ENCODE measurements around the gene GPX3.

The GPX3 gene

DNA sequence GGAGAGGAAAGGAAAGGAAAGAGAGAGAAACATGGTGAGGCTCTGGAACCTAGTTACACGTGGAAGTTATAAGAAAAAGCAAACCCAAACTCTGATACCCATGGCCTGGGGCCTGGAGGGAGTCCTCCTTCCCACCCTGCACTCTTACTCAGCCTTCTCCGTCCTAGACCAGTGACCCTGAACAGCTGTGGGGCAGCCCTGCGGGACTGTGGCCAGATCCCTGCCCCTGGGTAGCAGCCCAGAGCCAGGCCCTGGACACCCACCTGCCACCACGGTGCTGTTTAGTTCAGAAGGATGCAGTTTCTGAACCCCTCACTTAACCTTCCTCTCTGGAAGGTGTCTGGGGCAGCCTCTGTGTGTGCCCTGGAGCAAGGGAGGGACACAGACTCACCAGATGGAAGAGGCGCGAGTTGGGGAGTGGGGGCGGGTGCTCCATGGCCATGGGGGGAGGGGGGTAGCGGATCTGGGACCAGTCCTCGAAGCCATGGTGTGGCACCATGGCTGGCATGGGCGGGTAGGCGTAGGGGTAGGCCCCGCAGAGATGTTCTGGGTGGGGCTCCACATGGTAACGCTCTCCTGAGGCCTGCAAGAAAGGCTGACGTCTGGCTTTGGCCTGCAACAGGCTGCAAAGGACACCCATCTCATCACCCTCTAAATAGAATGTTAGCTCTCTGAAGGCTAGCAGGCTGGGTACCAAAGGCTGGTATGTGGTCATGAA, 13.0 kb downstream of the GPX3 start:
- no peak for DNase-seq (ENCODE audit: low read depth in 2 of 3, low spot score in 2 of 3)

- DNase-seq (ENCODE audit: low read depth in 2 of 3, low spot score in 2 of 3), result no peak
Measured at GRCh38 chr5:151034422-151035379, 14.3 kb downstream of the GPX3 start.

- DNase-seq (ENCODE audit: low read depth in 2 of 3, low spot score in 2 of 3), result no peak
Measured at GRCh38 chr5:151036556-151036955, 16.2 kb downstream of the GPX3 start.

GRCh38 chr5:151037561-151038411, 17.4 kb downstream of the GPX3 start:
- DNase-seq (ENCODE audit: low read depth in 2 of 3, low spot score in 2 of 3), result no peak

- DNase-seq (ENCODE audit: low read depth in 2 of 3, low spot score in 2 of 3), result no peak
Measured at GRCh38 chr5:151038412-151038745, 18.0 kb downstream of the GPX3 start.

GRCh38 chr5:151038801-151039238, 18.4 kb downstream of the GPX3 start:
- DNase-seq (ENCODE audit: low read depth in 2 of 3, low spot score in 2 of 3), result no peak

GRCh38 chr5:151039665-151040064, 19.3 kb downstream of the GPX3 start:
- no peak for DNase-seq (ENCODE audit: low read depth in 2 of 3, low spot score in 2 of 3)

DNA sequence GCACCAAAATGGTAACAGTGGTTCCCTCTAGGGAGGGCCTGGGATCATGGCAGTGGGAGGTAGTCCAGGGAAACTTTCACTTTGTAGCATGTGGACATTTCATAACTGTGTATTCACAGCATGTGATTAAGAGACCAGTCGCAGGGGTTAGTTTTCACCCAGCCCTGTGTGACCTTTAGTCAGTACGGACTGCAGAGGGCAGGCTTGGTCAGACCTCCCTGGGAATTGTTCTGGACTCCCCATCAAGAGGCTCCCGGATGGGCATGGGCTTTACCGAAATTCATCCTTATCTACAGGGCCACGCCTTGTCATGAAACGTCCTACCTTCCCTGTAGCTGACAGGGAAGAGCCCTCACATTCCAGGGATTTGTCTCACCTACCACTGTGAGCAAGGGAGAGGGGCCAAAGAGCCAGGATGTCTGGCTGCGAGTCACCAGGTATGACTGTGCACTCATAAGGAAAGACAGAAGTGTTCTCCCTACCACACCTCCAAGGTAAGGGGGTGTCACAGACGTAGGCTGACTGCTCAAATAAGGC, 19.9 kb downstream of the GPX3 start:
- DNase-seq (ENCODE audit: low read depth in 2 of 3, low spot score in 2 of 3), result no peak

DNA sequence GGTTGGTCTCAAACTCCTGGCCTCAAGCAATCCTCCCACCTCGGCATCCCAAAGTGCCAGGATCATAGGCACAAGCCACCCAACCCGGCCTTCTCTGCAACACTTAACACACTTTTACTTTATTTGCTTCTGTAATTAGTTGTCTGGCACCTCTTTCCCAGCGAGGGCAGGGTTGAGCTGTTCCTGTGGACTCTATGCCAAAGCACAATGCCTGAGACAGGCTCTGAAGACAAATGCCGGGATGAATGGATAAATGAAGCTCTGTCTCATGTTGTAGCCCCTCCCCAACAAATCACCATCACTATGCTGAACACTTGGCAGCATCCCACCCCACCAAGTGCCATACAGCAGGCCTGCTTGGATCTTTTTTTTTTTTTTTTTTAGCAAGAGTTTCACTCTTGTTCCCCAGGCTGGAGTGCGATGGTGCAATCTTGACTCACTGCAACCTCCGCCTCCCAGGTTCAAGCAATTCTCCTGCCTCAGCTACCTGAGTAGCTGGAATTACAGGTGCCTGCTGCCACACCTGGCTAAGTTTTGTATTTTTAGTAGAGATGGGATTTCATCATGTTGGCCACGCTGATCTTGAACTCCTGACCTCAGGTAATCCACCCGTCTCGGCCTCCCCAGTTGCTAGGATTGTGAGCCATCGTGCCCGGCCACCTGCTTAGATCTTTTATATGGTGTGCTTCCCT, 21.3 kb downstream of the GPX3 start:
- no peak for DNase-seq (ENCODE audit: low read depth in 2 of 3, low spot score in 2 of 3)

- no peak for DNase-seq (ENCODE audit: low read depth in 2 of 3, low spot score in 2 of 3)
Measured at GRCh38 chr5:151042453-151043093, 22.2 kb downstream of the GPX3 start.

DNA sequence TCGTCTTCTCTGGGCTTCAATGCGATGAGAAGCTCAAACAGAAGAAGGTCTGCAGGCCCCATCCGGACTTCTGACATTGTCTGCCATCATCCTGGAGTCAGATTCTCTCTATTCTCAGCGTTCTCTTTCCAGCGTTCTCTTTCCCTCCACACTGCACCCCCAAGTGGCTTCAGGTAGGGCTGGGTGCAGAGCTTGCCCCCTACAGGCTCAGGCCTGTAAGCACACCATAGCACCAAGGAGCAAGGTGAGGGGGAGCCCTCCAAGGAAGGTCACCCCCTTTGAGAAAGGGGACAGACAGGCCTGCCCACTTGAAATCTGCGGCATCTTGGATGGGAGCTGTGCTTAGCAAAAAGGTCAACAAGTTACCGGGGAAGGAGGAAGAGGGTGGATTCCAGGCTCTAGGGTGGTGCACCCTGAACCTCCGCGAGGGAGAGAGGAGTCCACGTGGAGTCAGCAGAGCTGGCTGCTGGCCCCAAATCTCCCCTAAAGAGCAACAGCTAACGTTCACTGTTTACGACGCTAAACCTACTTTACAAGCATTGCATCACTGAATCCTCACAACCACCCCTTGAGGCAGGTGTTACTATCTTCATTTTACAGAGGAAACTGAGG, 27.5 kb downstream of the GPX3 start:
- no peak for DNase-seq (ENCODE audit: low read depth in 2 of 3, low spot score in 2 of 3)

DNA sequence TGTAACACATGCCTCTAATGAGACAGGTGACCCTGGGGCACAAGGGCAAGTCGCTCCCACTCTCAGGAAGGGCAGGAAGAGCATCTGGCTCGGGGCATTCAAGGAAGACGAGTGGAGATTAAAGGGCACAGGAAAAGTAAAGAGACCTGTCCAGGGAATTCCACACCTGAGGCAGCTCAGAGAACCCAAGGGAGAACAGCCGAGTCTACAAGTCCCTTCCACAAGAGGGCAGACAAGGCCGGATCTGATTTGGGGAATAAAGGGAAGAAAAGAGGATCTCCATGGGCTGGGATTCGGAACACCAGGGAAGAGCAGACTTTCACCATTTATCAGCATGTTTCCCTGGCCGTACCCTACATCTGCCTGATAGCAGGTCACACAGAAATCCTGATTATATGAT, 28.1 kb downstream of the GPX3 start:
- DNase-seq (ENCODE audit: low read depth in 2 of 3, low spot score in 2 of 3), result no peak

GRCh38 chr5:151051066-151051930, 30.9 kb downstream of the GPX3 start:
- peak in 1 of 3 experiments; percentile 50 for DNase-seq (ENCODE audit: low read depth in 2 of 3, low spot score in 2 of 3)

DNA sequence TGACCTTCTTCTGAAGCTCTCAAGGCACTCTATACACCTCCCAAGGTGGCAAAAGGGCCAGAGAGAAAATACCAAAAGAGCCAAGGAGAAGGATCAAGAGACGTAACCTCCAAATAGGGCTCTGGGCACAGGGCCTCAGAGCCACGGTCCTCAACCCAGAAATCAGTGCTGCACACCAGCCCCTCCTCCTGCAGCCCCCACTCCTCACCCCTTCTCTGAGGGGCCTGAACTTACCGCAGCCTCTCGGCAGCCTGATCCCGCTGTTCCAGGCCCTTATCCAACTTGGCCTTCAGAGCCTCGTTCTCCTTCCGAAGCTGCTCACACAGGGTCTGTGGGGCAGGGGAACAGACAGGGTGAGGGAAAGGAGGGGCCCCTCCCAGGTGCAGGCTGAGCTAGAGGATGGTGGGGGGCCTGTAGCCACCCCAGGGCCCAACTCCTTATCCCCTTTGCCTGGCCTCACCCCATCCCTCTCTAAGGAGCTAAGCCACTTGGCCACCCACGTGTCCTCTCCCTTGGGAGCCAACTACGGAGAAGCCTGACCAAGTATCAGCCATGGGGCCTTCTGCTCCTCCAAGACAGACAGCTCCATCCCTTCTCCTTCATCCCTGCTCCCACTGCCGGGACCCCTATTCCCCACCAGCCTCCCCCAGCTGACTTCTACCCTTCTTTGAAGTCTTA, 31.7 kb downstream of the GPX3 start:
- DNase-seq (ENCODE audit: low read depth in 2 of 3, low spot score in 2 of 3), result no peak

DNA sequence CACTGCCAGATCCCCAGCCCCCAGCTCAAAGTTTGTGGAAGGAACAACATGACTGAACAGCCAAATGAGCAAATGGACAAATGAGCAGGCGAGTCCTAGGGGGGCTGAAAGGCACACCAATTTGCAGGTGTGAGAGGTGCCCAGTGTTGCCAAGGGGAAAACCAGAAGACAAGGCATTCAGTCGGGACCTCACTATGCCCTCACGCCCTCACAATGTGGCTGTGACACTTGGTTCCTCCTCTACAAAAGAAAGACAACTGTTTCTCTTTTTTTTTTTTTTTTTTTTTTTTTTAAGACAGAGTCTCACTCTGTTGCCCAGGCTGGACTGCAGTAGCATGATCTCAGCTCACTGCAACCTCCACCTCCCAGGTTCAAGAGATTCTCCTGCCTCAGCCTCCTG, 32.4 kb downstream of the GPX3 start:
- DNase-seq (ENCODE audit: low read depth in 2 of 3, low spot score in 2 of 3), result no peak

- DNase-seq (ENCODE audit: low read depth in 2 of 3, low spot score in 2 of 3), result no peak
Measured at GRCh38 chr5:151053796-151054462, 33.5 kb downstream of the GPX3 start.

DNA sequence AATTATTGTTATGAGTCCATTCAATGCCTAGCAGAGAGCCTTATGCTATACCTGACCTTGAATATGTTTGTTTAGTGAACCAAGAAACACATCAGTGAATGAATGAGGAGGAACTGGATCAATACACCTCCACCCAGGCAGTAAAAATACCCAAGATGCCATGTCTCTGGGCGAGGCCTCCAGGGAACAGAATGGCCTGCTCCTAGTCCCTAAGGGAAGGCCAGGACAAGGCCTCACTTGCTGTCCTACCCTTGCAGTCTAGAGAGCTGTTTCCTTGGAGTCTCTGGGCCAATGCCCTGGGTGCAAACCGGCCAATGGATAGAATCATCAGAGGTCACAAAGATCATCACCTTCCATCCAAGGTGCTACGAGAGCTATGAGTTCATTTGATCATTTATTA, 34.3 kb downstream of the GPX3 start:
- no peak for DNase-seq (ENCODE audit: low read depth in 2 of 3, low spot score in 2 of 3)

GRCh38 chr5:151055336-151055735, 34.9 kb downstream of the GPX3 start:
- no peak for DNase-seq (ENCODE audit: low read depth in 2 of 3, low spot score in 2 of 3)
